ENCODE data around the gene CIZ1. TPM values are rescaled to one million over a fixed set of nuclear protein-coding genes. Genes with fewer than 3 reads are reported as not detected.

Gene CIZ1
- total and polyA plus RNA-seq, 2 experiments from 2014 or later: 95.0 to 105 TPM

GRCh38 chr9:128201441-128202369 is 10.3 kb upstream of the CIZ1 start:
- DNase-seq (ENCODE audit: low read depth in 1 of 2, low spot score in 1 of 2): no peak
- Histone ChIP-seq H3K27me3 (no peaks in the 10 kb centered on the region), H3K4me1 (ENCODE audit: low read depth) (peaks cover 6% of the 10 kb centered on the region), H3K36me3 (no peaks in the 10 kb centered on the region), H3K27ac (no peak overlapping the region), H3K9me3 (ENCODE audit: low read depth) (no peaks in the 10 kb centered on the region), H3K4me3 (no peak overlapping the region)
- no peak for TF ChIP-seq CTCF (IDR thresholded peaks at IDR 0.05; ENCODE audit: low read depth, low read length)

- no peak for DNase-seq (ENCODE audit: low read depth in 1 of 2, low spot score in 1 of 2)
- Histone ChIP-seq H3K4me1 (ENCODE audit: low read depth) (peaks cover 19% of the 10 kb centered on the region), H3K4me3 (no peak overlapping the region), H3K9me3 (ENCODE audit: low read depth) (no peaks in the 10 kb centered on the region), H3K27ac (no peak overlapping the region), H3K36me3 (peaks cover 8% of the 10 kb centered on the region), H3K27me3 (no peaks in the 10 kb centered on the region)
- no peak for TF ChIP-seq CTCF (IDR thresholded peaks at IDR 0.05; ENCODE audit: low read depth, low read length)
These were observed 2.2 kb upstream of the CIZ1 start for GRCh38 chr9:128193469-128194096.

GRCh38 chr9:128192601-128193371 is 1.4 kb upstream of the CIZ1 start:
- TF ChIP-seq CTCF (IDR thresholded peaks at IDR 0.05; ENCODE audit: low read depth, low read length): peak; percentile 38
- H3K4me1 ChIP-seq (ENCODE audit: low read depth): peaks cover 19% of the 10 kb centered on the region

GRCh38 chr9:128190516-128191405 is 611 bp downstream of the CIZ1 start:
- Histone ChIP-seq H3K4me1 (ENCODE audit: low read depth) (peaks cover 9% of the 10 kb centered on the region), H3K36me3 (peaks cover 13% of the 10 kb centered on the region), H3K4me3 (peak overlapping the region; percentile 78), H3K9me3 (ENCODE audit: low read depth) (no peaks in the 10 kb centered on the region), H3K27me3 (no peaks in the 10 kb centered on the region), H3K27ac (peak overlapping the region; percentile 85)
- TF ChIP-seq CTCF (IDR thresholded peaks at IDR 0.05; ENCODE audit: low read depth, low read length): no peak
- DNase-seq (ENCODE audit: low read depth in 1 of 2, low spot score in 1 of 2): peak in 1 of 2 donors; percentile 17

More at GRCh38 chr9:128192601-128193371, 1.4 kb upstream of the CIZ1 start:
- Histone ChIP-seq H3K27ac (no peak overlapping the region), H3K4me3 (no peak overlapping the region), H3K36me3 (peaks cover 8% of the 10 kb centered on the region), H3K27me3 (no peaks in the 10 kb centered on the region), H3K9me3 (ENCODE audit: low read depth) (no peaks in the 10 kb centered on the region)
- DNase-seq (ENCODE audit: low read depth in 1 of 2, low spot score in 1 of 2): peak in 1 of 2 donors; percentile 88
